GM11168 (cell line): ENCODE results near the gene VSX2.

Source experiments
- in situ Hi-C: fragments of 300-500 bp; cut with MboI; formaldehyde crosslinking; loops from one replicate; pipeline ENCODE4 v1.12.0; 2022; ENCODE audit warnings: low sequenced_read_pairs; ENCODE audit not compliant: unreplicated experiment

The VSX2 gene

GRCh38 chr14:74220991-74221390 lies 18.3 kb upstream of the VSX2 start:
- in situ Hi-C loops: no loop called here

DNA sequence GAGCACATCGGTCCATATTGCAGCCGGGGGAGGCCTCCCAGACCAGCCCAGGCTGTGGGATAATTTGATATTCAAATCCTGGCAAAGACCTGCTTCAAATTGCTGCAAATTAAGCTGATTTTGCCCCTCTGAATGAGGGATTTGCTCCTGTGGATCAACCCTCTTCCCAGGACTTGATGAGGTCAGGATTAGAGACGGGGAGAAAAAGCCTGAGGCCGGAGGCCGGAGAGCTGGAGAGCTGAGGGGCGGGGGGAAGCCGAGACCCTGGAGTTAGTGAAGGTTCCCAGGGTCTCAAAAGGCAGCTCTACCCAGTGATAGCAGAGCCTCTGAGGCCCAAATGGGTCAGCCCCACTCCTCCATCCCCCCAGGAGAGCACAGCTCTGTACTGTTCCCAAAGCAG lies 17.5 kb upstream of the VSX2 start:
- in situ Hi-C loops: no loop called here

GRCh38 chr14:74223016-74223415 lies 16.2 kb upstream of the VSX2 start:
- in situ Hi-C loops: no loop called here

DNA sequence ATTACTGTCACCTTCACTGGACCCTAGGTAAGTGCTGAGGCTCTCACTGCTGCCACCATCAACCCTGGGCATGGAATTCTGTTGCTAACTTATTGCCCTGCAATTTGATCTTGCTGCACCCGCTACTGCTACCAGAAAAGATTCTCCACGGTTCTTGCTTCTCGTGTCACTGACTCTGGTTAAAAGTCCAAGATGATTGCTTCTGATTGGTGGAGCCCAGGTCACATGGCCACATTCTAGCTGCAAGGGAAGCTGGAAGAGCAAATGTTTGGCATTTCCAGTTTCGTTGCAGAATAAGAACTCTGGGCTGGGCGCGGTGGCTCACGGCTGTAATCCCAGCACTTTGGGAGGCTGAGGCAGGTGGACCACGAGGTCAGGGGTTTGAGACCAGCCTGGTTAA lies 7.5 kb upstream of the VSX2 start:
- in situ Hi-C loops: no loop called here

DNA sequence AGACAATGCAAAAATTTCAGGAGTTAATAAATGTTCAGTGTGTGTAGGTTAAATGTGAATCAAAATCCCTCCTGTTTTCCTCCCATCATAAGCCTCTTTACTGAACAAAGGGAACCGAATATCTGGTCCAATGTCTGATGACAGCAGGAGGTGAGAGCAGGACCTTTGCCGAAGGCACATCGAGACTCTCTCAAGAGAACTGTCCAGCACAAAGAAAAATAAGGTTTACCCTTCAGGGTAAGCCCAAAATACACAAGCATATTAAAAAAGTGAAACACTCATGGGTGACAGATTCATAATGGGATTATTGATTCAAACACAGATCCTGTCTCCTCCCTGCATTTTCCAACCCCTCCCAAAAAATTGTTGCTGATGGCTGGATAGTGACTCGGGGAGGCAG lies 4.2 kb upstream of the VSX2 start:
- in situ Hi-C loops: no loop called here

DNA sequence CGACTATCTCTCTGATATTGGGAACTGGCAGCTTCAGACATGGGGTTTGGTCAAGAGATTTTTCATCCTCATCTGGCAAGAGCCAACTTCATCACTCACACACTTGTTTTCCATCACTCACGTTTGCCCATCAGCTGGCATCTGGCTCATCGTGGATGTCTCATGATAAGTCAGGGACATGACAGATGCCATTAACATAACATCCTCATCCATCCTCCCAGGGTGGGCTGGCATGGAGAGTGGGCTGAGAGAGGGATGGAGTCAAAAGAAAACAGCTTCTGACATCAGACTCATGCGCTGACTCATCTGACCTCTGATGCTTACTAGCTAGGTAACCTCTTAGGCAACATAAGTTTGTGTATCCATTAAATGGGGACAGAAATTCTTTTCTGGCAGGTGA lies 1.8 kb upstream of the VSX2 start:
- in situ Hi-C loops: no loop called here

GRCh38 chr14:74239848-74240793 lies 872 bp downstream of the VSX2 start:
- in situ Hi-C loops: no loop called here

DNA sequence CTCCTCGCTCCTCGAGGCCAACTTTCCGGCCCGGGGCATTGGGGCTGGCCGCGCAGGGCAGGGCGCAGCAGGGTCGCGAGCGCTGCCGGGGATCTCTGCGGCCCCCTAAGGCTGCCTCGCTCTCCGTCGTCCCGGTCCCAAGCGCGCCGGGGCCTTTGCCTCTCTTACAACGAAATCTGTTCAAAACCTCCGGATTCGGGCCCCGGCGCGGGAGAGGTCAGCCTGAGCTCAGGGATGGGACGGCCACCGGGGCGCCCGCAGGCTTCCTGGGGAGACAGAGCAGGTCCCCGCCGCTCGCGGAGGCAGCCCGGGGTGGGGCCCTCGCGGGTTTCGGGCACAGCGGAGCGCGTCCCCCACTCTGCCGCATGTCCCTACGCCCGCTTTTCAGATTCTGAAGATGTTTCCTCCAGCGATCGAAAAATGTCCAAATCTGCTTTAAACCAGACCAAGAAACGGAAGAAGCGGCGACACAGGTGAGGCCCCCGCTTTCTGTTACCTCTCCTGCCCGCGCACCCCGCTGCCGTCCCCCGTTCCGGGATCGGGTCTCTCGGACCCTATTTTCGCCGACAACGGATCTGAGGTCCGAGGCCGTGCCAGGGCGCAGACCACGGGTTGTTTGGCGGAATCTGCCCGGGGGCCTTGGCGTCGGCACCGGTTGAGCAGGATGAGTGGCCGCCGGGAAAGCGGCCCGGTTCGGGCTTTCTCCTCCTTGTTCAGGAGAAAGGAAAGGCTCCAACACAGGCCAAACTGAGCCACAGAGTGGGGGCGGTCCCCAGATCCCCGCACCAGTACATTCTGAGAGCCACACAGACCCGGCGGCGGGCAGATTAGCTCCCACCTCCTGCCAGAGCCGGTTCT lies 1.8 kb downstream of the VSX2 start:
- in situ Hi-C loops: no loop called here

GRCh38 chr14:74241652-74242017 lies 2.4 kb downstream of the VSX2 start:
- in situ Hi-C loops: no loop called here

DNA sequence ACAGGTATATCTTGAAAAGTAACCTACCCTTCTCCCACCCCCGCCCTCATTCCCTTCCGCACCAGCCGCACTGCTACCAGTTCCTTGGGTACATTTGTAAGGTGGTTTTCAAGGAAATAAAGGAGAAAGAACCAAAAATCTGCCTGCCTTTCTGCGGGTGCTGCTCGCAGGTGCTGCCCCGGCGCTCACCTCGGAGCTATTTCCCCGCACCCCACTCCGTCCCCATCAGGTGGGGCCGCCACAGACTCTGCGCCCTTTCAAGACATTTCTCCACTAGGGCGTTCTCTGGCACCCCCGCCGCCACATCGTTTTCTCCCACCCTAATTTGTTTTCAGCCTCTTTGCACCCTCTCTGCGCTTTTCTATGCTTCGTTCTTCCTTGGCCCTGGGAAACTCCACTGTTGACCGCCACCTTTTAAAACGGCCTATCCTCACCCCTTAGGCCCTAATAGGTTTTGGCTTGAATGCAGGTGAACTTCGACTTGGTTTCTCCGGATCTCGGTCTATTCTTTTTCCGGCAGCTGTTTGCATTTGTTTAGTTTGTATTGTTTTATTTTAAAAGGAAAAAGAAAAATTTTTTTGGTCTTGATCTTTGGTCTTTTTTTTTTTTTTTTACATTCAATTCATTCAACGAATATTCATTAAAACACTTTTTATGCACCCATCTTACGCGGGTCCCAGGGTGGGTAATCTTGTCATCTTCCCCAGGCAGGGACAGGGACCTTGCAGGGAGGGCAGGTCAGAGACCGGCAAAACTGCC lies 3.0 kb downstream of the VSX2 start:
- in situ Hi-C loops: no loop called here

- in situ Hi-C loops: no loop called here
Observed at GRCh38 chr14:74242780-74243042, 3.5 kb downstream of the VSX2 start.

- in situ Hi-C loops: no loop called here
Observed at GRCh38 chr14:74243051-74243450, 3.8 kb downstream of the VSX2 start.

DNA sequence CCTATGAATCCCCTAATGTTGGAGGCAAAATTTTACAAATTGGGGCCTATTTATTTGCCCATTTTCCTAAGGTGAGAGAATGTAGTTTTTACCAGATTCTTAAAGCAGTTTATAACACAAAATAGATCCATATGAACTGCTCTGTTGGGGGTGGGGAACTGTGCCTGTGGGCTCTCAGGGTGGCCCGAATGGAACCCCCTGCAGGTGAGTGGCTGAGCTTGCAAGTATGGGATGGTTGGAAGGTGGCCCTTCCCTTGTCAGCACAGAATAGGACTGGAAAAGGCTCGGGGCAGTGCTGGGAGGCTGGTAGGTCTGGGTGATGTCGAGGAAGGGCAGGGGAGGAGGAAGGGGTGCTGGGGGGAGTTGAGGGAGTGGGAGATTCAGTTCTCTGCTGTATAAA lies 4.9 kb downstream of the VSX2 start:
- in situ Hi-C loops: no loop called here

GRCh38 chr14:74245292-74245691 lies 6.0 kb downstream of the VSX2 start:
- in situ Hi-C loops: no loop called here

- in situ Hi-C loops: no loop called here
Observed at GRCh38 chr14:74246542-74246941, 7.3 kb downstream of the VSX2 start.

GRCh38 chr14:74248017-74248416 lies 8.8 kb downstream of the VSX2 start:
- in situ Hi-C loops: no loop called here

DNA sequence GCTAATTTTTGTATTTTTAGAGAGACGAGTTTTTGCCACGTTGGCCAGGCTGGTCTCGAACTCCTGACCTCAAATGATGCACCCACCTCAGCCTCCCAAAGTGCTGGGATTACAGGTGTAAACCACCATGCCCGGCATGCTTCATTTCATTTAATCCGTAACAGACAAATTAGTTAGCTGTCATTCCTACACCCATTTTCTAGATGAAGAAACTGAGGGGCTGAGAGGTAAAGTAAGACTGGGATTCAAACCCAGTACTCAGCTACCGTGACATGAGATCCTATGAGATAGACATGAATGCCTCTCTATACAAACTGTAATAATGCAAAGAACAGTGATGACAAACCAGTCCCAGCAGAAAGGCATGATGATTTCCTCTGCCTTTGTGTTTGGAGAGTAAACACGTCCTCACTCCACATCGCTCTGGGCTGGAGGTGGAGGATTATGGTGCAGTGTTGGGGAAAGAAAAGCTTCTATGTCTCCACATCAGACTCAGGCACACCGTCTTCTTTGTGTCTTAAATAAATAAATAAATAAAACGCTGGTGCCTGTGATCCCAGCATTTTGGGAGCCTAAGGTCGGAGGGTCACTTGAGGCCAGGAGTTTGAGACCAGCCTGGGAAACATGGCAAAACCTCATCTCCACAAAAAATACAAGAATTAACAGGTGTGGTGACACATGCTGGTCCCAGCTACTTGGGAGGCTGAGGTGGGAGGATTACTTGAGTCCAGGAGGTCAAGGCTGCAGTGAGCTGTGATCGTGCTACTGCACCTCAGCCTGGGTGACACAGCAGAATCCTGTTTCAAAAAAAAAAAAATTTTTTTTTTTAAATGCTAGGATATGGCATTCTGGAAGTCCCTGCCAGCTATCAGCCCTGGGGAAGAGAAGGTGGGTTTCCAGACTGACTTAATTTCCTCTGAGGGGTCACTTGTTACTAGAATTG lies 10.5 kb downstream of the VSX2 start:
- in situ Hi-C loops: loop anchor here (10.0 kb wide), 1 partner anchor 135 kb away; no protein-coding TSS in a partner anchor

- in situ Hi-C loops: loop anchor here (10.0 kb wide), 1 partner anchor 140 kb away; no protein-coding TSS in a partner anchor
Observed at GRCh38 chr14:74255281-74255680, 16.0 kb downstream of the VSX2 start.

DNA sequence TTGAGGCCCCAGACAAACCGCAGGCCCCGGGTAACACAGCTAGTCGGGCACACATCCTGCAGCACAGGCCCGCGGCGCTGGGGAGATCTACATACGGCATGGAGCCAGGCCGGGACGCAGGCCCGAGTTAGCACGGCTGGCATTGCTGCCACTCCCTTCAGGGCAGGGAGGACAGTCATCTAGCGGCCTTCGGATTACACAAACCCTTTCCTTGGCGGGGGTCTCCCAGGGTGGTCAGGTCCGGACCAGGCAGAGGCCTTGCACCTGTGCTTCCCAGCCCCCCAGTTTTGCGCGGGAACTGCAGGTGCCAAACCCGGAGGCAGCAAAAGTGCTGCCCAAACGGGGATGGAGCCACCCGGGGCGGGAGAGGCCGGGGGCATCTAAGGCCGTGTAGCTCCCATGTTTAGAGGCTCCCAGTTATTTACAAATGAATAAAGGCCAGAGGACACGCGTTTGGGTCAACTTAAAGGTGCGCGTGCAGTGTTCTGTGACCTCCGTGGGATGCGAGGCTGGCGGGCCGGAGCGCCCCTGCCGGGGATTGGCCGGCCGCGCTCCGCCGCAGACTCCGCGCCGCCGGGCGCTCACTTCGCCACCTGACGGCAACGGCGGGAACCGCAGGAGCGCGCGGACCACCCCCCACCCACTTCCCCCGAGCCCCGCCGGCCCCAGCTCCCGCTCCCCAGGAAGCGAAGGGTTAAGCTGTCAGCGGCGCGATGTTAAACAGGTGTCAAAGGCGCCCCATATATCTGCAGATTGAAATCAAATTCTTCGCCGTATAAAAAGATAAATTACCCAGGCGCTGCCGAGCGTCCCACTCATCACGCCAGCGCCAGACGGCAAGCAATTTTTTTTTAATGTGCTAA lies 18.1 kb downstream of the VSX2 start:
- in situ Hi-C loops: loop anchor here (10.0 kb wide), 1 partner anchor 143 kb away; no protein-coding TSS in a partner anchor
